Right atrium auricular region (tissue), 2 donors: ENCODE measurements around the gene SNCA. TPM values are rescaled to one million over a fixed set of nuclear protein-coding genes. Genes with fewer than 3 reads are reported as not detected.

Experiments used
- DNase-seq: peaks from one replicate; pipeline ENCODE4 v3.0.0-alpha.2; 2019; ENCODE audit warnings: low spot score
- H3K27ac ChIP-seq, 2 donors: fragments of 200-600 bp; sonication (generic); 1 replicate in 1 of 2; 2 replicates in 1 of 2; pipeline ENCODE4 v1.5.1; 2016 to 2019
- H3K27me3 ChIP-seq, 2 donors: fragments of 200-600 bp; sonication (generic); one replicate each; pipeline versions ENCODE4 v1.5.1 to v1.6.0; 2017 to 2019
- H3K36me3 ChIP-seq: fragments of 200-600 bp; sonication (generic); one replicate; pipeline ENCODE4 v1.5.1; 2016
- H3K4me1 ChIP-seq, 2 donors: fragments of 200-600 bp; sonication (generic); one replicate each; pipeline versions ENCODE4 v1.5.1 to v1.6.0; 2017 to 2019
- H3K4me3 ChIP-seq, 2 donors: fragments of 200-600 bp; sonication (generic); 1 replicate in 1 of 2; 2 replicates in 1 of 2; pipeline ENCODE4 v1.5.1; 2017 to 2019; ENCODE audit warnings: mild to moderate bottlenecking in 1 of 2, moderate library complexity in 1 of 2
- H3K9me3 ChIP-seq, 2 donors: fragments of 200-600 bp; sonication (generic); one replicate each; pipeline ENCODE4 v1.5.1; 2019
- total RNA-seq, 2 donors: library from RNA; depleted of rRNA; stranded (reverse); fragments of >200 nt; gene quantifications; one replicate each; pipeline ENCODE4 v1.1.0, GENCODE V29; 2016
- TF ChIP-seq, protein P1 (sequence below), 2 donors: fragments of 200-600 bp; sonication (generic); IDR thresholded peaks; one replicate each; pipeline ENCODE4 v1.5.1; 2019; ENCODE audit warnings: antibody characterized with exemption in 2 of 2

SNCA gene
- total RNA-seq, 2 donors from 2014 or later, result 8.5 to 23.3 TPM

DNA sequence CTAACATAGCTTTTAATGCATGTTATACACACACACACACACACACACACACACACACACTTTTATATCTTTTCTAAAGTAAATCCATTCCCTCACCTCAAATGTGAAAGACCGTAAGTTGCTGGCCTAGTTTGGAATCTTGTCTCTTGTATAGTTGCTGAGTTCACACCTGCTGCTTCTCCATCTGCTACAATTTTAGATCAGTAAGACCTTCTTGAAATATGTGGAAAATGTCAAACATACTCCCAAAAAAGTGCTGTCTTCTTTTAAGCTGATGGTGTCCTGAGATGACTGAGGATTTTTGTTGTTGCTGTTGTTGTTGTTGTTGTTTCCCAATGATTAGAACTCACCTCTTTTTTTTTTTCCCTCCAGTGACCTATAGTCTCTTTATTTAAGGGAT, 121.3 kb downstream of the SNCA start:
- no peaks in the 10 kb centered on the region for H3K9me3 ChIP-seq
- no peak for DNase-seq

DNA sequence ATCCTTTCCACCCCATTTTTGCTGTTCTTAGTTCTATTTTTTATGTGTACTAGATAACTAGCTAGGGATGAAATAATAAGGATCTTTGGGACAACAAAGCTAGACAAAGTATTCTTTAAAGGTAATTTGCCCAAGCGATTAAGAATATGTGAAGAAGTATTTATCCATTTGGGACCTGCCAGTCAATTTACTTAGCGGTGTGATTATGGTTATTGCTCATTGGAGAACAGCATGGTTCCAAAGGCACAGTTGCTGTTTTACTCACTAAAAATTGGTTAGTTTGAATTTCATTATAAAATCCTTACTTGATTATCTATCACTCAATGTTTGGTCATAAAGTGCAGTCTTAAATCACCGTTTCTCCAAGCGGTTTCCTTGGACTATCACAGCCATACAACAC, 124.1 kb downstream of the SNCA start:
- H3K27me3 ChIP-seq, result no peaks in the 10 kb centered on the region
- H3K9me3 ChIP-seq, result no peaks in the 10 kb centered on the region
- no peak for DNase-seq
- no peaks in the 10 kb centered on the region for H3K36me3 ChIP-seq
- H3K4me3 ChIP-seq, result no peak overlapping the region
- TF ChIP-seq, protein P1, sequence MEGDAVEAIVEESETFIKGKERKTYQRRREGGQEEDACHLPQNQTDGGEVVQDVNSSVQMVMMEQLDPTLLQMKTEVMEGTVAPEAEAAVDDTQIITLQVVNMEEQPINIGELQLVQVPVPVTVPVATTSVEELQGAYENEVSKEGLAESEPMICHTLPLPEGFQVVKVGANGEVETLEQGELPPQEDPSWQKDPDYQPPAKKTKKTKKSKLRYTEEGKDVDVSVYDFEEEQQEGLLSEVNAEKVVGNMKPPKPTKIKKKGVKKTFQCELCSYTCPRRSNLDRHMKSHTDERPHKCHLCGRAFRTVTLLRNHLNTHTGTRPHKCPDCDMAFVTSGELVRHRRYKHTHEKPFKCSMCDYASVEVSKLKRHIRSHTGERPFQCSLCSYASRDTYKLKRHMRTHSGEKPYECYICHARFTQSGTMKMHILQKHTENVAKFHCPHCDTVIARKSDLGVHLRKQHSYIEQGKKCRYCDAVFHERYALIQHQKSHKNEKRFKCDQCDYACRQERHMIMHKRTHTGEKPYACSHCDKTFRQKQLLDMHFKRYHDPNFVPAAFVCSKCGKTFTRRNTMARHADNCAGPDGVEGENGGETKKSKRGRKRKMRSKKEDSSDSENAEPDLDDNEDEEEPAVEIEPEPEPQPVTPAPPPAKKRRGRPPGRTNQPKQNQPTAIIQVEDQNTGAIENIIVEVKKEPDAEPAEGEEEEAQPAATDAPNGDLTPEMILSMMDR (IDR thresholded peaks at IDR 0.05), result no peak
- no peak overlapping the region for H3K27ac ChIP-seq
- peaks cover 0 to 9% of the 10 kb centered on the region in 2 donors for H3K4me1 ChIP-seq

More for the DNA sequence above, 121.3 kb downstream of the SNCA start:
- Histone ChIP-seq H3K4me3 (no peak overlapping the region), H3K27ac (no peak overlapping the region), H3K4me1 (no peaks in the 10 kb centered on the region), H3K27me3 (no peaks in the 10 kb centered on the region), H3K36me3 (no peaks in the 10 kb centered on the region)
- TF ChIP-seq, protein P1 (IDR thresholded peaks at IDR 0.05), result no peak

DNA sequence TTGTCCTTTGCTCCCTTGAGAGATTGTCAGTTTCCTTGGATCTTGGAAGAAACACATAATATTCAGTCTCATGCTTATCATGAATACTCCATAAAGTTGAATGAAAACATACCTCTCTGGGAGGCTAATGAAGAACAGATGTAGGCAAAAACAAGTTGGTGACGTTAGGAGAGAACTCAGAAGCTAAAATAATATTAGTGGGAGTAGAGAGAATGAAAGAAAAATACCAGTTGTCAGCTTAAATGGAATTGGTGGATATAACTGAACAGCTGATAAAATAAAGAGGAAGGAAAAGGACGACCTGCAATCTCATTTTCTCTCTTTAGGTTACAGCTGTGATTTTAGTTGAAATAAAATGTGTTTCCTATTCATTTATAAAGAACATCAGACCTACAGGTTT, 124.8 kb downstream of the SNCA start:
- no peak for DNase-seq
- H3K36me3 ChIP-seq, result no peaks in the 10 kb centered on the region

DNA sequence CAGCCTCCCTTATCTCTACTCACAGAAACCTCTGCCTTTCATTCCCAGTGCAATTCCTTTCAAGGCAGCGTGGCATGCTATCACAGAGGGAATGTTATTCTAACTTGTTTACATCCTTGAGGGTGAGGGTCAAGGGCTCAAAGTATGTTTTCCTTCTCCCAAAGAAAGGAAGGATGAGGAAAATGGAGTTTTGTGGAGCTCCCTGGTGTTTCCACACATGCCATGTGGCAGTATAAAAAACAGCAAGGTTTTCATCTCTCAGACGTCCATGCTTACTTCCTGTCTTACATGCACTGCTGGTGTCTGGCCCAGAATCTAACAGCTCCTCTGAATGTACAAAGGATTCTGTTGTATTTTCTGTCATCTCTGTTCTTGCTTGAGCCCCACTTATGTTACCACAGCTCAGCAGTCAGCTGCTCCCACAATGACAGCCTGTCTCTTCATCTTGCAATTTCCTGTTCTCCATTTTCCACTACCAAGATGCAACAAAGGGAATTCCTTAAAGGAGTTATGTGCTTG, 128.0 kb downstream of the SNCA start:
- TF ChIP-seq, protein P1 (IDR thresholded peaks at IDR 0.05), result no peak
- no peaks in the 10 kb centered on the region for H3K27me3 ChIP-seq

More for the DNA sequence above, 124.8 kb downstream of the SNCA start:
- Histone ChIP-seq H3K27me3 (no peaks in the 10 kb centered on the region), H3K27ac (no peak overlapping the region), H3K4me1 (peaks cover 0 to 9% of the 10 kb centered on the region in 2 donors), H3K9me3 (no peaks in the 10 kb centered on the region), H3K4me3 (no peak overlapping the region)
- TF ChIP-seq, protein P1 (IDR thresholded peaks at IDR 0.05), result no peak

DNA sequence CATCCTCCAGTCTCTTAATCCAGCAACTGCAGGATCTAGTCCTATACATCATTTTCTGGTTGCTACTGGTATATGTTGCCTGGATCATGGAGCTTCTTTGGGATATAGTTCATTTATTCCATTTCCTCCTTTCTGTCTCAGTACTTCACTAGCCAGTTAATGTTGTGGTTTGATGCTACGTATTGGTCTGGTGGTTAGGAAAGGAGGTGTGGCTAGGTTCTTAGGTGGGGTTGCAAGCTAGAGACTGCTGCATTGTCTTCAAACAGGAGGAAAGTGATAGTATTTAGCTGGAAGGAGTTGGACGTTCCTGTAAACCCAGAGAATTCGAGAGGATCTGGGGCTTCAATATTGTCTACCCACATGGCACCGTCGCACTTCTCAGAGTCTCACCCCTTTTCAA, 129.5 kb downstream of the SNCA start:
- Histone ChIP-seq H3K36me3 (no peaks in the 10 kb centered on the region), H3K27me3 (no peaks in the 10 kb centered on the region), H3K9me3 (no peaks in the 10 kb centered on the region), H3K27ac (no peak overlapping the region), H3K4me3 (no peak overlapping the region), H3K4me1 (peaks cover 0 to 9% of the 10 kb centered on the region in 2 donors)
- DNase-seq, result no peak
- TF ChIP-seq, protein P1 (IDR thresholded peaks at IDR 0.05), result no peak

More for the DNA sequence above, 128.0 kb downstream of the SNCA start:
- no peak for DNase-seq
- H3K4me1 ChIP-seq, result peaks cover 0 to 9% of the 10 kb centered on the region in 2 donors
- H3K27ac ChIP-seq, result no peak overlapping the region
- H3K36me3 ChIP-seq, result no peaks in the 10 kb centered on the region
- H3K9me3 ChIP-seq, result no peaks in the 10 kb centered on the region
- H3K4me3 ChIP-seq, result no peak overlapping the region
